C4-2B (cell line): ENCODE results near the gene MED9.

Experiments used
- H3K27ac ChIP-seq: fragments of 450-650 bp; 2 replicates; pipeline ENCODE4 v1.5.1; 2017
- CTCF ChIP-seq: fragments of 450-650 bp; conservative IDR thresholded peaks from 2 replicates; pipeline ENCODE4 v1.5.1; 2017; ENCODE audit warnings: mild to moderate bottlenecking
- ZFX ChIP-seq: fragments of 450-650 bp; IDR thresholded peaks from 2 replicates; pipeline ENCODE4 v1.6.1; 2017

MED9 gene

GRCh38 chr17:17523731-17524490, 47.1 kb downstream of the MED9 start:
- no peak for TF ChIP-seq CTCF
- TF ChIP-seq ZFX: no peak
- no peak overlapping the region for H3K27ac ChIP-seq

- no peak overlapping the region for H3K27ac ChIP-seq
- no peak for TF ChIP-seq CTCF
- no peak for TF ChIP-seq ZFX
Measured at GRCh38 chr17:17525311-17525710, 48.5 kb downstream of the MED9 start.

- H3K27ac ChIP-seq: no peak overlapping the region
- TF ChIP-seq CTCF (no peak), ZFX (no peak)
Measured at GRCh38 chr17:17525956-17526355, 49.2 kb downstream of the MED9 start.

- no peak overlapping the region for H3K27ac ChIP-seq
- TF ChIP-seq ZFX (no peak), CTCF (no peak)
Measured at GRCh38 chr17:17526369-17526768, 49.6 kb downstream of the MED9 start.

GRCh38 chr17:17527534-17527933, 50.7 kb downstream of the MED9 start:
- TF ChIP-seq ZFX (no peak), CTCF (no peak)

GRCh38 chr17:17527956-17528500, 51.2 kb downstream of the MED9 start:
- H3K27ac ChIP-seq: no peak overlapping the region
- TF ChIP-seq CTCF: no peak
- TF ChIP-seq ZFX: no peak

More at GRCh38 chr17:17527534-17527933, 50.7 kb downstream of the MED9 start:
- no peak overlapping the region for H3K27ac ChIP-seq
